Activated CD8-positive, alpha-beta memory T cell treated with anti-CD3 and anti-CD28 coated beads, Interleukin-2, amount 50 U/mL, for 24 hours (primary cell): ENCODE data around the gene TTL.
"Not testable (repeated sequence)": the region's sequence is repeated elsewhere in the genome, so short reads cannot be mapped to it uniquely, and the experiment has no call there.

Source experiments
- DNase-seq: peaks from one replicate; pipeline ENCODE4 v3.0.0-alpha.2; 2020; ENCODE audit errors: extremely low read depth

TTL gene

DNA sequence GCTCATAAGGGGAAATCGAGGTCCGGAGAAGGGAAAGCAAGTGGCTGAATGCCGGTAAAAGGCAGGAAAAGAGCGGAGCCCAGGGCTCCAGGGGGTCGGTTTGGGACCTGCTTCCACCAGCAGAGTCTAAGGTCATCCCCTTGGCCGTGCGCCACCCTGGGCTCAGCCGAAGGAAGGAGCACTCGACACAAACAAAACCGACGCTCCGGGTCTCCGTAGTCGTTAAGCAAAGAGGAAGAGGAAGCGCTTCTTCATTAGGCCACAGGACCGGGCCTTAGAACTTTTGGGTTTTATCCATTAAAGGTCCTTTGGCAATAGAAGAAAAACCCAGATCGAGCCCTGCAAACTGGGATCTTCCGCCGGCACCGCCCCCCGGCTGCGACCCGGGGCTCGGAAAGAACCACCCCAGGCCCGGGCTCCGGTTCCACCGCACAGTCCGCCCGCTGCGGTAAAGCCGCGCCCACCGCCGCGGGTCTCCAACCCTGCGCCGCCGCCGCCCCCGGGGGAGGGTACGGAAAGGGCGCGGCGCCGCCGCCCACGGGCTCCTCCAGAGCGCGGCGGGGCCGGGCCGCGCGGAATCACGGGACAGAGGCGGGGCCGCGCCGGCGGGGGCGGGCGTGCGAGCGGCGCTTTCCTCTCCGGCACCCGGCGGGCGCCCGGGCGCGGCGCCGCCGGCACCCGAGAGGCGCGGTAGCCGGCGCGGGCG lies at the start of gene TTL:
TTL (plus strand) TSS at position 629 of the 706 bp plus-strand sequence. CDS start 189 bp downstream, outside the sequence.
- DNase-seq: no peak

DNA sequence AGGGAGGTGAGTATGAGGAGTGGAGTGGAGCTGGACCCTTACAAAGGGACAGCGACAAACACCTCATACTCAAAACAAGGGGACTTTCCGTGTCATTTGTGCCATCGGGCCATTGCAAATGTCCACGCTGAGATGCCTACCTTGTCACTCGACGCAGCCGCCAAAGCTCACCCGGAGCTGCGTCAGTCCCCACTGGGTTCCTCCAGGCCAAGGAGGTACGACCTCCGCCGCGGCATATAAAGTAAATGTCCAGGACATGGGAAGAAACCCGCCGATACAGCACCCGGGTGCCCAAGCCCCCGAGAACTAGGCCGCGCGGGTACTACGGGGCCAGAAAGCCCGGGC lies 49.6 kb upstream of the TTL start:
- DNase-seq: not testable (repeated sequence)

DNA sequence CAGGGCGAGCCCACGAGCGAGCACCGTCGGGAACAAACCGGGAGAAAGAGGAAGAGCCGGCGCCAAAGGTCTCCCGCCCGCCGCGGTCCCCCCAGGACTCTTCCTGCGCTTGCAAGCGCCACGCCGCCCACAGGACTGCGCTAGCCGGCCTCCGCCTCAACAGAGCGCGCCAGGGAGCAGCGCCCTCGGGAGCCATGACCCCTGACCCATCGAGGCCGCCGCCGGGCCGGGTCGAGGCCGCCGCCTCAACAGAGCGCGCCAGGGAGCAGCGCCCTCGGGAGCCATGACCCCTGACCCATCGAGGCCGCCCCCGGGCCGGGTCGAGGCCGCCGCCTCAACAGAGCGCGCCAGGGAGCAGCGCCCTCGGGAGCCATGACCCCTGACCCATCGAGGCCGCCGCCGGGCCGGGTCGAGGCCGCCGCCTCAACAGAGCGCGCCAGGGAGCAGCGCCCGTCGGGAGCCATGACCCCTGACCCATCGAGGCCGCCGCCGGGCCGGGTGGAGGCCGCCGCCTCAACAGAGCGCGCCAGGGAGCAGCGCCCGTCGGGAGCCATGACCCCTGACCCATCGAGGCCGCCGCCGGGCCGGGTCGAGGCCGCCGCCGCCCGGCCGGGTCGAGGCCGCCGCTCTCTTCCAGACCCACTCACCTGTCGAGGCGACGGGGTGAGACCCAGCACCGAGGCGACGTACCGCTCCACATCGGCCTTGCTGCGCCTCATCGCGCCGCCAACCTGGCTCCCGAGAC lies 49.0 kb upstream of the TTL start:
- not testable (repeated sequence) for DNase-seq

DNA sequence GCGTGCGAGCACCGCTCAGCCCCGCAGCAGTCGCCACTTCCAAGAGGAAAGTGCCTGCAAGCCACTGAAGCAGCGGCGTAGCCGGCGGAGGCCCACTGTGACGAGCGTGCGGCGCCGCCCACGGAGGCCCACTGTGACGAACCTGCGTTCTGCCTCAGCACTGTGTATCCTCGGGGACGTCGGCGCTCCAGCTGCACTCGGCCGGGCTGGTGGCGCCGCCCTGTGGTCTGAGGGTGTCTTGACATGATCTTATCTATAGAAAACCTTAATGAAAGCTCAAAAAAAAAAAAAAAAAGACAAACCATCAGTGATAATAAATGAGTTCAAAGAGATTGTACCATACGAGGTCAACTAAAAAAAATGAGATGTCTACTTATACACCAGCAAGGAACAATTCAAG lies 48.5 kb upstream of the TTL start, which contains the start of gene RGPD8:
RGPD8 (minus strand) TSS at position 166 of the 400 bp plus-strand sequence. CDS start 192 bp downstream, outside the sequence.
- DNase-seq: peak; percentile 52

DNA sequence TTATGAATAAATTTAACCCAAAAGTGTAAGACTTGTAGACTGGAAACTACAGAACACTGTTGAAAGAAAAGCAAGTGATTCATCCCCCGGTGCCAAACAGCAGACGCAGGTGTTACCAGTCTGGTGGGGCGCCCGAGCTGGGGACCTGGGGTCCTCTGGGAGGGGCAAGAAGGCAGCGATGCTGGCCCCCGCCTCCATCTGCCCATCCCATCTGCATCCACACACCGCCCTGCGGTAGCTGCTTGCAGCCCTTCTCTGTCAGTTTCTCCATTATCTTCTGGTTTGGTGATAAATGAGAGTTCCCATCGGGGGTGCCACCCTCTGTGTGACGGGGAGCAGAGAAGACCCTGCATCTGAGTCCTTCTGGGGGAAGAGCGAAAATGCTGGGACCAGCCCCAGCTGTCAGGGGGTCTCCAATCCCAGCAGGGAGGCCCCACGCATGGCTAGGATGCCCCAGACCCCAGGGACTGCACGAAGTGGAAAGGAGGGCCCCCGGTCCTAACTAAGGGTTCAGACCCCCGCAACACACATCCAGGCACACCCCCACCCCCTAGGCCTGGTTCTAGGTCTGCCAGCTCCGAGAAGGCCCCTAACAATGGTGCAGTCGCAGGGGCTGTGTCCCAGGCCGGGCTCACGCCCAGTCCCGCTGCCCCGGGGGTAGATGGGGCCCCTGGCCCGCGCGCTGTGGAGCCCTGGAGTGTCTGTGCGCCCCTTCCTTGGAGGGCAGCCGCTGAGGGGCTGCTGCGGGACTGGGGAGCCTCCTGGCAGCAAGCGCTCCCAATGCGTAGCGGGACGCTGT lies 47.8 kb upstream of the TTL start:
- DNase-seq: no peak

DNA sequence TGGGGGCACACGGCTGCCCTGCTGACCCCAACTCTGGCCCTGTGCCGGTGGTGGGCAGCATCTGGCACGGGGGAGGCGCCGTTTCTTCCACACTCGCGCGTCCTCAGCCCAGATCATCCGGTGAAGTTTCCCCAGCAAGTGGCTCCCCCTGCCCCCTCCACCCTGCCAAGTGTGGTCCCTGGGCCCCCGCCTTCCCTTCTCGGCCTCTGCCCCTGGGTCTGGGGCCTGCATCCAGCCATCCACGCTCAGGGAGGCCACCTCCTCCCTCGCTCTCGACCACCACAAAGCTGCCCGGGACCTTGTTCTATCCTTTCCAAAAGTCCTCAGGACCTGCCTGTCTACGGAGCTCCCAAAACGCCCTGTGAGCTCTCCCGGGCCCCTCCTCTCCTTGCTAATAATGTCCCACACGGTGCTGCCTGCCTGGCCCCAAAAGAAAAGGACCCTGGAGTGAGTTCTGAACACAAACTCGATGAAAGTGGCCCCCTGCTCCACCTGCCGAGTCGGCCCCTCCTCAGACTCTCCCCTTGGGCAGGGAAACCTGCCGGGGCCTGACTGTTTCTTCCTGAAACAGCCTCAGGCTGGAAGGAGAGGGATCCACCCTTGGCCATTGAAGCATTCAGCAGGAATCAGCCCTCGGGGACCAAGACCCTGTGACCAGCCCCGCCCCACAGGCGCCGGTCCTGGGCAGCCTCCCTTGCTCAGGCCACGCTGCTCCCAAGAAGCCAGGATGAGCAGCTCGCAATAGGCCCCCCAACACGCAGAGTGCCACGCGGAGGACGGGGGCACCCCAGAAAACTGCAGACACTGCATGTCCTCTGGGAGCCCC lies 46.9 kb upstream of the TTL start:
- DNase-seq: not testable (repeated sequence)

DNA sequence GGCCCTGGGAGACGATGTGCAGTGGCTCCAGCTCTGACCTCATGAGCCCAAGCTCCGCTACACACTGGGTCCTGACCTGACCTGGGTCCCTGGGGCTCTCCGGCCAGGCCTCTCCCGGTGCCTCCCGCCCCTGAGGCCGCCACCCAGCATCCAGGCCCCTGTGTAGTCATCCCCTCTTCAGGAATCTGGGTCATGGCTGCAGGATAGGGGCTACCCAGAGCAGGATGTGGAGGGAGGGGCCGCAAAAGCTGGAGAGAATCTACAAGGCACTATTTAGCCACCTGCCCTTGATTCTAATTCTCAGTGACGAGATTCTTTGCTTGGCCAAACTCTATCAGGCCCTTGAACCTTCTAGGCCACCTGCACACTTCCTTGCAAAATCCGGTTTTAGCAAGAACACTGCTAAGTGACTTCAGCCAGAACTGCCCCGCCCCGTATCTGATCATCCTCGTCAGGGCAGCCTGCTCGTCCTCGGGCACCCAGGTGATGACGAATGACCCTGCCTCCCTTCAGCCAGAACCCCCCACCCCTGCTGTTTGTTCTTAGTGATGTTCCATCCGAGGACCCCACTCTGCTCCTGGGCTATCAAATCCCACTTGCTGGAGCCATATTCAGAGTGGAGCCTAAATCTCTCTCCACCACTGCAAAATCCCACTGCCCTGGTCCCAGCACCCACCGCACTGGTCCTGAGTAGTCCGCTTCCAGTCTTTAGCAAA lies 46.1 kb upstream of the TTL start:
- DNase-seq: not testable (repeated sequence)

DNA sequence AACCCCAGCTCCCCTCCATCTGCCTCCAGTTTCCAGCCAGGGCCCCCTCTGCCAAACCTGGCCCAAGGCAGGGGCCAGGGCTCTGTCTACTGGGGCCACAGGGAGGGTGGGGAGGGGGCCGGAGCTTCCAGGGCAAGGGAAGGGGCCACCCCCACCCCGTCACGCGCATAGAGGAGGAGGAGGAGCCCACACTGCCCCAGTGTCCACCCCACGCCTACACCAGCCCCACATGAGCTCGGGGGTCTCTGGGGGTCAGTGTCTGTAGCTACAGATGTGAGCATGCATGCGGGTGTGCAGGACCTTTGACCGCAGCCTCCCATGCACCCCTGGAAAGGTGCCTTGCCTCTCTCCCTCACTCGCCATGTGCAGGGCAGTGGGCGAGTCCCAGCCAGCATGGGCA lies 45.0 kb upstream of the TTL start:
- not testable (repeated sequence) for DNase-seq

DNA sequence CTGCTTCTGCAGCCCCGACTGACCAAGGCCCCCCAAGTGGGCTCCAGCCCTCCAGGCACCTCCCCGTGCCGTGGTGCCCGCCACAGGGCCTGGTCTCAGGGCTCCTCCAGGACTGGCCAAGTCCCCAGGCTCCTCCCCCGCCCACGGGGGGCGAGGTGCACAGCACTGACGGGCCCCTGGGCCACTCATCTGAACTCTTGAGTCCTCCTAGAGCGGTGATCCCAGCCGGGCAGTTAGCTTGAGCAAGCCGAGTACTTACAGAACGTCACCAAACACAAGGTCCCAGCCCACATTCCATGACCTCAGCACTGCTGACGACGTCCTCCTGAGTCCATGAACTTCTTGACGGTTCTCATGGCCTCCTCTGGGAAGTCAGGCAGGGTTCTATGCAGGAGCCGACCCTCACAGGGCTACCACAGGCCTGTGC lies 44.5 kb upstream of the TTL start:
- not testable (repeated sequence) for DNase-seq

DNA sequence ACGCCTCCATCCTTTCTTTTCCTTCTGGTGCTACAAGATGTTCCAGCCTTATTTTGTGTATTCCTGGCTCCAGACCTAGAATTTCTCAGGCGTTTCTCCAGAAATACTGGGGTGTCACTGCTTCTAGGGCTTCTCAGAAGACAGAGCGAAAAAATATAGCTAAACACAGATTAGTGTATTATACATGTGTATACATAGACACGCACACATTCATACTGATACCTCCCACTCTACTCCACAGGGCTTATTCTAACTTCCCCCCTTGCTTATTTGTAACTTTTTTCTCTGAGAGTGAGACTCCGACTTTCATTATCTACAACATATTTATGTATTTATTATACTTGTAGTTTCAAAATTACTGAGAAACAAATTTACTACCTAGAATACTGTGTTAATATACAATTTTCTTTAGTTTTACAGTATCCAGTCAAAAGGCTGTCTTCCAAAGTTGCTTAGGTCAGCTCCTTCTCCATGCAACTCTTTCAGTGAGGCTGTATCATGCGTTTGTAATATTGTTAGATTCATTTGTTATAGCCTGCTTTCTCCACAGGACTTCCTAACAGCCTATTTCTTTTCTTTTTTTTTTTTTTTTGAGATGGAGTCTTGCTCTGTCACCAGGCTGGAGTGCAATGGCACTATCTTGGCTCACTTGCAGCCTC lies 43.2 kb upstream of the TTL start:
- not testable (repeated sequence) for DNase-seq

DNA sequence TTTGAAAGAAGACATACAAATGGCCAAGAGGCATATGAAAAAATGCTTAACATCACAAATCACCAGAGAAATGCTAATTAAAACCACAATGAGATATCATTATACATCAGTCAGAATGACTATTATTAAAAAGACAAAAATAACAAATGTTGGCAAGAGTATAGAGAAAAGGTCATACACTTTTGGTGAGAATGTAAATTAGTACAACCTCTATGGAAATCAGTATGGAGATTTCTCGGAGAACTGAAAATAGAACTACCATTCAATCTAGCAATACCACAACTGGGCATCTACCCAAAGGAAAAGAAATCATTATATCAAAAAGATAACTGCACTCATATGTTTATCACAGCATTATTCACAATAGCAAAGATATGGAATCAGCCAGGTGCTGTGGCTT lies 37.7 kb upstream of the TTL start:
- not testable (repeated sequence) for DNase-seq

DNA sequence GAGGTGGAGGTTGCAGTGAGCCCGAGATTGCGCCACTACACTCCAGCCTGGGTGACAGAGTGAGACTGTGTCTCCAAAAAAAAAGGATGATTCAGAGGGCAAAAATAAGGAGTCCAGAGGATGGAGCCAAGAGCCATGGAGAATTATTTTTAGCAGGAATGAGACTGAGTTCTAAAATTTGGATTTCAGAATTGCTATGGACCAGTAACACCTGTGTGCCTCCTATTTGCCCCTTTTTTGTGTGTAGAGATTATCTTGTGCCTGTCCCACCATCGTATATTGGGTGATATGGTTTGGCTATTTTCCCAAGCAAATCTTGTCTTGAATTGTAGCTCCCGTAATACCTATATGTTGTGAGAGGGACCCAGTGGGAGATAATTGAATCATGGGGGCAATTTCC lies 32.1 kb upstream of the TTL start:
- no peak for DNase-seq

DNA sequence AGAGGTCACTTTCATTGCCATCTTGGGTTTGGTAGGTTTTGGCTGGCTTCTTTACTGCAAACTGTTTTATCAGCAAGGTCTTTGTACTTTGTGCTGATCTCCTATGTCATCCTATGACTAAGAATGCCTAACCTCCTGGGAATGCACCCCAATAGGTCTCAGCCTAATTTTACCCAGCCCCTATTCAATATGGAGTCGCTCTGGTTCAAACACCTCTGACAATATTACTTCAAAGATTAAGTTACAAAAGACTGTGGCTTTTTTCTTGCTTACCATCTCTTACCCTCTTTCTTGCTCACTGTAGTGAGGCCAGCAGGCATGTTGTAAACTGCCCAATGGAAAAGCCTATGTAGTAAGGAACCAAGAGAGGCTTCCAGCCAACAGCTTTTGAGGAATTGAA lies 30.6 kb upstream of the TTL start:
- no peak for DNase-seq

DNA sequence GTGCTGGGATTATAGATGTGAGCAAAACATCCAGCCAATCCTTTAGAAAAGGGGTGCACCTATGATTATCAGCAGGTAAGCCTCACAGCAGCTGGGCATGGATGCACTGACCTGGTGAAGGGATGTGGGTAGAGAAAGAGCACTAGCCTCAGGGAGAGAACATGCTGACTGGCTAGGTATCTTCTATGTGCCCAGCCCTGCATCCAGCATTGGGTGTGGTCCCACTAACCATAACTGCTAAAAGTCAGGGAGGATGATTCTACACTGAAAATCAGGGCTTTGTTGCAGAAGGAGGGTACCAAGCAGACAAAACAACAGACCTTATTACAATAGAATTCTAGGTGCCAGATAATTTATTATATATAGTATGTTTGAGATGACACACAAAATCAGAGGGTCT lies 27.4 kb upstream of the TTL start:
- no peak for DNase-seq

DNA sequence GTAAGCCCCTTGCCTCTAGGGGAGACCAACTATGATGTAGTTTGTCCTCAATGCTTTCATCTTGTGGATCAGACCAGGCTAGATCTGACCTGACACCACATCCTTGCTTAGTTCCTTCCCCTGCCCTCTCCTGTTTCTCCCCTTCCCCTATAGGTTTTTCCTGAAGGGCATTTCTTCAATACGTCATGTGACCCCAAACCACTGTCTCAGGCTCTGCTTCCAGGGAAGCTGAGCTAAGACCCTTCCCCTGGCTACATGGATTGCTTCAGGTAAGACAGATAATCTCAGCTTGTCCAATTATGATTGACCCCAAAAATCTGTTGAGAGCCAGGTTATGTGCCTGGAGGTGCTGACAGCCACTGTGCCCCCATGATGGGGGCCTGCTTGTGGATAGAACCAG lies 22.6 kb upstream of the TTL start:
- no peak for DNase-seq

DNA sequence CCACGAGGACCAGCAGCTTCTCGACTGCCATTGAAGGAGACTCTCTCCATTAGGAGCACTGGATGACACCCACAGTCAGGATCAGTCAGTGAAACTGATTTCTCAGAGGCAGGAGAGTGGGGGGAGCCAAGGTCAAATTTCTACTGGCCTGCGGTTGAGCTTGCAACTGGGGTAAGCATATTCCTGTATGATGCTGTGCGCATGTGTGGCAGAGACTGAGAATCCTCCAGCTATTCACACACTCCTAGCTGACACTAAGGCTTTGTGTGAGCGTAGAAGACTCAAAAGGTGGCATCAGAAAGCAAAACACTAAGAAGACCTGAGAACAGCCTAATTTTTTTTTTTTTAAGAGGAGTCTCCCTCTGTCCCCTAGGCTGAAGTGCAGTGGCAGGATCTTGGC lies 19.8 kb upstream of the TTL start:
- no peak for DNase-seq

DNA sequence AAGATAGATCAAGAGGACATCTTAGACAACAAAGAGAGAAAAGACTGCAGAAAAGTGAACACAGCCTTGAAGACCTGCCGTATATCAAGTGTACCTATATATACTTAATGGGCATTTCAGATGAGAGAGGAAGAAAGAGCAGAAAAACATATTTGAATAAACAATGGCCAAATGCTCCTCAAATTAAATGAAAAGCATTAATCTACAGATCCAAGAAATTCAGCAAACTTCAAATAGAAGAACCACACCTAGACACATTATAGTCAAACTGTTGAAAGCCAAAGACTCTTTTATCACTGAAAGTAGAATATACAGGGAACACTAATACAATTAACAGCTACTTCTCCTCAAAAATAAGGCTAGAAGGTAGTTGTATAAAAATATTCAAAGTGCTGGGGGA lies 18.7 kb upstream of the TTL start:
- DNase-seq: no peak

DNA sequence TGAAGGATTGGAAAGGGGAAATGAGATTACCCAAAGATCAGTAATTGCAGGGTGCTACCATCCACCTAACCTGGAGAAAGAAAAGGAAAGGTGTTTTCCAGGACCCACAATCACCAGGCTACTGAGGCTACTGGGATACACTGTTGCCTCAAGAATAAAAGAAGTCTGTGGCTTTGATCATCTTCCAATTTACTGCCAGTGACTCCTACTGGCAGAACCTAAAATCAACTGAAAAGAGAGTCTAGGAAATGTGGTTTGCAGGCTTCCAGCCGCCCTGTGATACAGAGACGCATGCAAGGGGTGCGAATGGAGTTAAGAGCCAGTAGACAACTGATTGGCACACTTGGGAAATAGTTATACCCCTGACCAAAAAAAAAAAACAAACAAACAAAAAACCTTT lies 16.6 kb upstream of the TTL start:
- no peak for DNase-seq

DNA sequence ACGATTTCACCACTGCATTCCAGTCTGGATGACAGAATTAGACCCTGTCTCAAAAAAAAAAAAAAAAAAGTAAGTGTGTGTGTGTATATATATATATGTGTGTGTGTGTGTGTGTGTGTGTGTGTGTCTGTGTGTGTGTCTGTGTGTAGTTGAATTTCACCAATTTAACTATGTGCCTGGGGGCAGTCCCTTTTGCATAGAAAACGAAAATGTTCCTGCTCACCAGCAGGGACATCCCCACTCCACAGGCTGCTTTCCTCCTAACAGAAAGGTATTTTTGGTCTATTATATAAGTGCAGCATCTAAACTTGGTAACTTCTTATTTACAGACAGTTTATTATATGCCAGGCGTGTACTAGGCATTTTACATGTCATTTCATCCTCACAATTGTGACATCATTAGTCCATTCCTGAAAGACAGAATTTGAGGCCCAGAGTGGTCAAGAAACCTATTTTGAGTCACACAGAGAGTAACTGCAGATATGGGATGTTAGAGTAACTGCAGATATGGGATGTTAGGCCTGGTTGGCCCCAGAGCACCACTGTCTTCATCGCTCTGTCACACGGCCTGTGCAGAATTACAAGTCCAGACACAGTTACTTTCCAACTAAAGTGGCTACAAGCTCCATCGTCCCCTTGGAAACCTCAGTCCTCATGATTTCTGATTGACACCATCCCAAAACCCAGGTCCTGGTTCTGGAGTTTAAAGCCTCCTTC lies 9.3 kb upstream of the TTL start:
- no peak for DNase-seq
